Neuron (in vitro differentiated cells): ENCODE results near the gene CASQ1.

Experiments used
- H2AFZ ChIP-seq: one replicate; pipeline ENCODE4 v1.6.1; 2013; ENCODE audit warnings: low read depth, mild to moderate bottlenecking, inconsistent platforms, low read length, moderate library complexity
- H3K27me3 ChIP-seq: one replicate; pipeline ENCODE4 v1.6.1; 2013; ENCODE audit warnings: low read length; ENCODE audit not compliant: insufficient read depth
- H3K36me3 ChIP-seq: one replicate; pipeline ENCODE4 v1.6.1; 2013; ENCODE audit warnings: low read length; ENCODE audit not compliant: insufficient read depth
- H3K4me1 ChIP-seq: one replicate; pipeline ENCODE4 v1.6.1; 2013; ENCODE audit warnings: low read length; ENCODE audit not compliant: insufficient read depth
- H3K4me3 ChIP-seq: 2 replicates; pipeline ENCODE4 v1.5.1; 2013; ENCODE audit warnings: mild to moderate bottlenecking, low read length, moderate library complexity
- H3K9me3 ChIP-seq: one replicate; pipeline ENCODE4 v1.6.1; 2013; ENCODE audit warnings: low read length

CASQ1 gene

GRCh38 chr1:160209321-160210046 lies 19.1 kb downstream of the CASQ1 start:
- peaks cover 55% of the 10 kb centered on the region for H3K4me1 ChIP-seq
- no peak overlapping the region for H2AFZ ChIP-seq
- no peak overlapping the region for H3K4me3 ChIP-seq
- peaks cover 40% of the 10 kb centered on the region for H3K36me3 ChIP-seq
- no peaks in the 10 kb centered on the region for H3K9me3 ChIP-seq
- no peaks in the 10 kb centered on the region for H3K27me3 ChIP-seq

- Histone ChIP-seq H3K27me3 (no peaks in the 10 kb centered on the region), H3K36me3 (peaks cover 51% of the 10 kb centered on the region), H3K4me1 (peaks cover 50% of the 10 kb centered on the region), H2AFZ (no peak overlapping the region), H3K4me3 (no peak overlapping the region), H3K9me3 (no peaks in the 10 kb centered on the region)
Measured at GRCh38 chr1:160210561-160210960, 20.2 kb downstream of the CASQ1 start.

GRCh38 chr1:160211046-160211790 lies 20.8 kb downstream of the CASQ1 start:
- peaks cover 57% of the 10 kb centered on the region for H3K36me3 ChIP-seq

GRCh38 chr1:160214481-160215140 lies 24.2 kb downstream of the CASQ1 start:
- no peaks in the 10 kb centered on the region for H3K9me3 ChIP-seq
- no peak overlapping the region for H3K4me3 ChIP-seq
- peaks cover 75% of the 10 kb centered on the region for H3K36me3 ChIP-seq
- H3K27me3 ChIP-seq, result no peaks in the 10 kb centered on the region
- no peak overlapping the region for H2AFZ ChIP-seq
- H3K4me1 ChIP-seq, result peaks cover 25% of the 10 kb centered on the region

More at GRCh38 chr1:160211046-160211790, 20.8 kb downstream of the CASQ1 start:
- Histone ChIP-seq H3K4me1 (peaks cover 45% of the 10 kb centered on the region), H2AFZ (no peak overlapping the region), H3K9me3 (no peaks in the 10 kb centered on the region), H3K4me3 (no peak overlapping the region), H3K27me3 (no peaks in the 10 kb centered on the region)

- Histone ChIP-seq H2AFZ (no peak overlapping the region), H3K9me3 (no peaks in the 10 kb centered on the region), H3K4me3 (no peak overlapping the region), H3K36me3 (peaks cover 90% of the 10 kb centered on the region), H3K4me1 (peaks cover 8% of the 10 kb centered on the region), H3K27me3 (no peaks in the 10 kb centered on the region)
Measured at GRCh38 chr1:160216301-160216700, 25.9 kb downstream of the CASQ1 start.

GRCh38 chr1:160217481-160218051 lies 27.2 kb downstream of the CASQ1 start:
- no peak overlapping the region for H2AFZ ChIP-seq
- H3K4me1 ChIP-seq, result no peaks in the 10 kb centered on the region
- H3K4me3 ChIP-seq, result no peak overlapping the region
- H3K9me3 ChIP-seq, result no peaks in the 10 kb centered on the region
- H3K36me3 ChIP-seq, result peaks cover 91% of the 10 kb centered on the region
- H3K27me3 ChIP-seq, result no peaks in the 10 kb centered on the region

- peaks cover 93% of the 10 kb centered on the region for H3K36me3 ChIP-seq
Measured at GRCh38 chr1:160219062-160219929, 28.9 kb downstream of the CASQ1 start.

GRCh38 chr1:160220301-160220700 lies 29.9 kb downstream of the CASQ1 start:
- Histone ChIP-seq H3K27me3 (no peaks in the 10 kb centered on the region), H2AFZ (no peak overlapping the region), H3K4me1 (no peaks in the 10 kb centered on the region), H3K9me3 (no peaks in the 10 kb centered on the region), H3K36me3 (peaks cover 93% of the 10 kb centered on the region), H3K4me3 (no peak overlapping the region)

More at GRCh38 chr1:160219062-160219929, 28.9 kb downstream of the CASQ1 start:
- no peak overlapping the region for H2AFZ ChIP-seq
- H3K4me3 ChIP-seq, result no peak overlapping the region
- H3K4me1 ChIP-seq, result no peaks in the 10 kb centered on the region
- no peaks in the 10 kb centered on the region for H3K27me3 ChIP-seq
- H3K9me3 ChIP-seq, result no peaks in the 10 kb centered on the region

GRCh38 chr1:160221089-160221488 lies 30.7 kb downstream of the CASQ1 start:
- Histone ChIP-seq H3K27me3 (no peaks in the 10 kb centered on the region), H3K36me3 (peaks cover 93% of the 10 kb centered on the region), H2AFZ (no peak overlapping the region), H3K4me3 (no peak overlapping the region), H3K4me1 (no peaks in the 10 kb centered on the region), H3K9me3 (no peaks in the 10 kb centered on the region)

- H3K9me3 ChIP-seq, result no peaks in the 10 kb centered on the region
- peaks cover 95% of the 10 kb centered on the region for H3K36me3 ChIP-seq
- H3K27me3 ChIP-seq, result no peaks in the 10 kb centered on the region
- no peaks in the 10 kb centered on the region for H3K4me1 ChIP-seq
- H3K4me3 ChIP-seq, result no peak overlapping the region
- H2AFZ ChIP-seq, result no peak overlapping the region
Measured at GRCh38 chr1:160222546-160222945, 32.2 kb downstream of the CASQ1 start.

- peaks cover 90% of the 10 kb centered on the region for H3K36me3 ChIP-seq
- no peak overlapping the region for H2AFZ ChIP-seq
- no peak overlapping the region for H3K4me3 ChIP-seq
- H3K27me3 ChIP-seq, result no peaks in the 10 kb centered on the region
- H3K9me3 ChIP-seq, result no peaks in the 10 kb centered on the region
- no peaks in the 10 kb centered on the region for H3K4me1 ChIP-seq
Measured at GRCh38 chr1:160224606-160225005, 34.2 kb downstream of the CASQ1 start.

GRCh38 chr1:160225345-160225744 lies 35.0 kb downstream of the CASQ1 start:
- H3K9me3 ChIP-seq, result no peaks in the 10 kb centered on the region
- no peak overlapping the region for H2AFZ ChIP-seq
- no peaks in the 10 kb centered on the region for H3K4me1 ChIP-seq
- no peaks in the 10 kb centered on the region for H3K27me3 ChIP-seq
- no peak overlapping the region for H3K4me3 ChIP-seq
- H3K36me3 ChIP-seq, result peaks cover 90% of the 10 kb centered on the region
